Breast epithelium (tissue), 3 donors: ENCODE data around the gene LY9.

Experiments
- POLR2AphosphoS5 ChIP-seq, 3 donors: sonication (generic); formaldehyde crosslinking; IDR thresholded peaks; one replicate each; pipeline ENCODE4 v1.6.1; 2017; ENCODE audit warnings: antibody characterized with exemption in 3 of 3
- TF ChIP-seq, protein P1 (sequence below), 3 donors: fragments of 450-650 bp; IDR thresholded peaks; one replicate each; pipeline ENCODE4 v1.5.1; 2016 to 2017; ENCODE audit warnings: antibody characterized with exemption in 3 of 3, mild to moderate bottlenecking in 3 of 3, moderate library complexity in 3 of 3

DNA sequence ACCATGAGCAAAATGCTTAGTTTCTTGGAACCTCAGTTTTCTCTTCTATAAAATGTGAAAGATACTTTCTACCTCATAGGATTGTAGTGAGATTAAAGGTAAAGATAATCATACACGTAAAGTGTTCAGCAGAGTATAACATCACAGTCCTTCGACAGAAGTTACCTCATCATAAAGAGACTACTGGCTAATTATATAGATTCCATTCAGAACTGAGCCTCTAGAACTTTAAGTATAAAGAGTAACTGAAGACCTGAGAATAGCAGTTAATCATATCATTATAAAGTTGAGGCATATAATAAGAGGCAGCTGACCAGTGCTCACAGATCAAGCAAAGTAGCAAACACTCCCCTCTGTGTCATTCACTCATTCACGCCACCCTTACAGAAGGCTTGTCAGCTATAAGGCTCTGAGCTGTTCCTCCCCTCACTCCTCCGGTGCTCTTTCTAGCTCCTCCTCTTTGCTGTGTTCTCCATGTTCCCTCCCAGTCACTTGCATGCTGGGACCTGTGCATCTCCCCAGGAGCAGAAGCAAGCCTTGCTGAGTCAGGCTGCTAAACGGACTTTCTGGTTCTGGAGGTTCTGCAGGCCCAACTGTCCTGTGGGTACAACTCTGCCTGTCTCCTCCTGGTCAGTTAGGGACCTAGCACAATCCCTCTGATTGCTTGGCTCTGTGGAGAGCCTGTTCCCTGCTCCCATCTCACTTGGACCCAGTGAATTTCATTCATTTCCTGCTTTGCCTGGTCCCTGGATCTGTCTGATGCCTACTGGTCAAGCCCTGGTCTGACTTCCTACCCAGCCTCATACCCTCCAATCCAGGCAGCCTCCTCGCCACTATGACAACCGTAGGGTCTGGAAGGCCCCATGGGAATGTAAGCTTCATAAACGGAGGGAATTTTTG is 28.3 kb upstream of the LY9 start:
- TF ChIP-seq, protein P1, sequence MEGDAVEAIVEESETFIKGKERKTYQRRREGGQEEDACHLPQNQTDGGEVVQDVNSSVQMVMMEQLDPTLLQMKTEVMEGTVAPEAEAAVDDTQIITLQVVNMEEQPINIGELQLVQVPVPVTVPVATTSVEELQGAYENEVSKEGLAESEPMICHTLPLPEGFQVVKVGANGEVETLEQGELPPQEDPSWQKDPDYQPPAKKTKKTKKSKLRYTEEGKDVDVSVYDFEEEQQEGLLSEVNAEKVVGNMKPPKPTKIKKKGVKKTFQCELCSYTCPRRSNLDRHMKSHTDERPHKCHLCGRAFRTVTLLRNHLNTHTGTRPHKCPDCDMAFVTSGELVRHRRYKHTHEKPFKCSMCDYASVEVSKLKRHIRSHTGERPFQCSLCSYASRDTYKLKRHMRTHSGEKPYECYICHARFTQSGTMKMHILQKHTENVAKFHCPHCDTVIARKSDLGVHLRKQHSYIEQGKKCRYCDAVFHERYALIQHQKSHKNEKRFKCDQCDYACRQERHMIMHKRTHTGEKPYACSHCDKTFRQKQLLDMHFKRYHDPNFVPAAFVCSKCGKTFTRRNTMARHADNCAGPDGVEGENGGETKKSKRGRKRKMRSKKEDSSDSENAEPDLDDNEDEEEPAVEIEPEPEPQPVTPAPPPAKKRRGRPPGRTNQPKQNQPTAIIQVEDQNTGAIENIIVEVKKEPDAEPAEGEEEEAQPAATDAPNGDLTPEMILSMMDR (IDR thresholded peaks at IDR 0.05): no peak
- no peak for TF ChIP-seq POLR2AphosphoS5 (IDR thresholded peaks at IDR 0.05)
